Transverse colon (tissue), 4 donors: Measurements from ENCODE around the gene ATP13A1.
"Not testable (repeated sequence)": the region's sequence is repeated elsewhere in the genome, so short reads cannot be mapped to it uniquely, and the experiment has no call there.

Experiments
- EP300 ChIP-seq: sonication (generic); formaldehyde crosslinking; IDR thresholded peaks from one replicate; pipeline ENCODE4 v1.6.1; 2017; ENCODE audit warnings: antibody characterized with exemption, low read depth
- POLR2A ChIP-seq: fragments of 450-650 bp; IDR thresholded peaks from one replicate; pipeline ENCODE4 v1.6.1; 2016; ENCODE audit warnings: antibody characterized with exemption, mild to moderate bottlenecking, moderate library complexity
- POLR2AphosphoS5 ChIP-seq, 3 donors: sonication (generic); formaldehyde crosslinking; IDR thresholded peaks; one replicate each; pipeline ENCODE4 v1.6.1; 2016; ENCODE audit warnings: antibody characterized with exemption in 3 of 3
- TF ChIP-seq, protein P1 (sequence below), 5 experiments: fragments of 200-600 bp in 3 of 5; fragments of 450-650 bp in 2 of 5; sonication (generic) in 3 of 5; IDR thresholded peaks; 1 replicate in 2 of 5; 2 replicates in 3 of 5; pipeline ENCODE4 v1.5.1; 2016 to 2017; ENCODE audit warnings: antibody characterized with exemption in 5 of 5, inconsistent platforms in 3 of 5, mild to moderate bottlenecking in 2 of 5, moderate library complexity in 1 of 5

DNA sequence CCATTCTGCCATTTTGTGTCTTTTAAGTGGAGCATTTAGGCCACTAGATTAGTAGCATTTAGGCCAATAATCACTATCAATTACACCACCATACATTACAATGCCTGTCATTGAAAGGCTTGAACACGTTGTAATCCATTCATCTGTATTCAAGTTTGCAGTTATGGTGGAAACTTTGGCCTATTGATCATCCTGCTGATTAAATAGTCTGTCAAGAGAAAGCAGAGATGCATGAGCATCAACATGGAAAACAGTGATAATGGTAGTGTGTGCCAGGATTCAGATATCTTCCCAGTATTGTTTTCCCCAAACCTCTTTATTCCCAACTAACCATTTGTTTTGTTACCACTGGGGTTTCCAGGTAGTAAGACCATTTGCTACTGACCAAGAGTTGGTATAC is 37.0 kb upstream of the ATP13A1 start:
- TF ChIP-seq, protein P1, sequence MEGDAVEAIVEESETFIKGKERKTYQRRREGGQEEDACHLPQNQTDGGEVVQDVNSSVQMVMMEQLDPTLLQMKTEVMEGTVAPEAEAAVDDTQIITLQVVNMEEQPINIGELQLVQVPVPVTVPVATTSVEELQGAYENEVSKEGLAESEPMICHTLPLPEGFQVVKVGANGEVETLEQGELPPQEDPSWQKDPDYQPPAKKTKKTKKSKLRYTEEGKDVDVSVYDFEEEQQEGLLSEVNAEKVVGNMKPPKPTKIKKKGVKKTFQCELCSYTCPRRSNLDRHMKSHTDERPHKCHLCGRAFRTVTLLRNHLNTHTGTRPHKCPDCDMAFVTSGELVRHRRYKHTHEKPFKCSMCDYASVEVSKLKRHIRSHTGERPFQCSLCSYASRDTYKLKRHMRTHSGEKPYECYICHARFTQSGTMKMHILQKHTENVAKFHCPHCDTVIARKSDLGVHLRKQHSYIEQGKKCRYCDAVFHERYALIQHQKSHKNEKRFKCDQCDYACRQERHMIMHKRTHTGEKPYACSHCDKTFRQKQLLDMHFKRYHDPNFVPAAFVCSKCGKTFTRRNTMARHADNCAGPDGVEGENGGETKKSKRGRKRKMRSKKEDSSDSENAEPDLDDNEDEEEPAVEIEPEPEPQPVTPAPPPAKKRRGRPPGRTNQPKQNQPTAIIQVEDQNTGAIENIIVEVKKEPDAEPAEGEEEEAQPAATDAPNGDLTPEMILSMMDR (IDR thresholded peaks at IDR 0.05): not testable (repeated sequence)
- TF ChIP-seq POLR2AphosphoS5 (IDR thresholded peaks at IDR 0.05); POLR2A; EP300: not testable (repeated sequence)
